ENCODE results near the gene FAM50A.
"Not testable (repeated sequence)": the region's sequence is repeated elsewhere in the genome, so short reads cannot be mapped to it uniquely, and the experiment has no call there.

FAM50A gene

GRCh38 chrX:154486052-154486395, 42.1 kb downstream of the FAM50A start:
- peak; percentile 32 for DNase-seq

DNA sequence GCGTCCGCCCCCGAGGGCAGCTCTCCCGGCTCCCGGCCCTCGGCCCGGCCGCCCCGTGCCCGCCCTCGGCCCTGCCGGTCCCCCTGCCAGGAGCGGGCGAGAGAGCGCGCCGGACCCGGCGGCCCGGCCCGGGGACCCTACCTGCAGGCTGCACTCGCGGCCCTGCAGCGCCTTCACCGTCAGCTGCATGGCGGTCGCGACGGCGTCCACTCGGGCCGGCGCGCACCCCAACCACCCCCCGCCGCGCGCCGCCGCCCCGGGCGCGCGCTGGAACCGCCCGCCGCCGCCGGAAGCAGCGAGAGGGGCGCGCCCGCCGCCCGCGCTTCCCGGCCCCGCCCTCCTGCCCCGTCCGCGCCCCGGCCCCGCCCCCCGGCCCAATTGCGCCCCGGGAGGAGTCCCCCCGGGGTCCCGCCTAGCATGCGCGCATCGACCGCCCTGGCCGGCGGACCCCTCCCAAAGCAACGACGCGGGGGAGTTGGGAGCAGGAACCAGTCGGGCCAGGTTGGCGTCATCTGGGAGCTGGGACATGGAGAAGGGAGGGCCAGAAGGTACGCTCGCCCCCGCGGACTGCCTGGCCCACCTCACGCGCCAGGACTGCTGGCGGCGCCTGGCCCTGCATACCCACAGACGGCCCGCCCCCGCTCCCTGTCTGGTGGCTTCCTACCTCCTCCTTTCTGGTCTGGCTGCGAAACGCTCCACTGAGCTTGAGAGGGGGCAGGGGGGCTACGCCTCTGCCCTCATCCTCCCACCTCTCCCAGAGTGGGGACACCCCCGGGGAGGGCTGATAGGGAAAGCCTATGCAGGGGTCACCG, 42.7 kb downstream of the FAM50A start, which contains the start of gene UBL4A:
TSS of gene UBL4A (minus strand) at position 220 of the 812 bp plus-strand sequence. CDS start at position 189, 31 bp downstream.
- DNase-seq: peak; percentile 45

DNA sequence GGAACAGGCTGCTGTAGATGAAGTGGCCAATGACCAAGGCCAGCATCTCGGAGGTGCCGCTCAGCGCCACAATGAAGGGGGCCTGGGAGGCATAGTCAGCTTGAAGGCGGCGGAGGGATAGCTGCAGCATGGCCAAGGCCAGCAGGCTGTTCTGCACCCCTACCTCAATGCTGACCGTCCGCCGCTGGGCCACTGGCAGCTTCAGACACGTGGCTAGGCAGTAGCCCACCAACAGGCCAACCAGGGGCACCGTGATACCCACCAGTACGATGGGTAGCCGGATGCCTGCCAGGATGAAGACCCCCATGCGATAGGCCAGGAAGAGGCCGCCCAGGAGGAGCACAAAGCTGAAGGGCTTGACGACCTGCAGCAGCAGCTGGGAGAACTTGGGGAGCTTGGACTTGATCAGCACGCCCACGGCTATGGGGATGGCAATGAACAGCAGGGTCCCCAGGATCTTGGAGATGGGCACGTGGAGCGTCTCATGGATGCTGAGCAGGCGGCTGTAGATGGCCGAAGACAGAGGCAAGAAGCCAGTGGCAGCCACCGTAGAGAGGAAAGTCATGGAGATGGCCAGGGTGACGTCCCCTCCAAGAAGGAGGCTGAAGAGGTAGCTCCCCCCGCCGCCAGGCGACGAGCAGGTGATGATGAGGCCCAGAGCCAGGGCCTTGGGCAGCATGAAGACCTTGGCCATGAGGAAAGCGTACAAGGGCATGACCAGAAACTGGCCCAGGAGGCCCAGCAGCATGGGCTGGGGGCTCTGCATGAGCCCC, 43.8 kb downstream of the FAM50A start:
- no peak for DNase-seq

- DNase-seq: no peak
Observed at GRCh38 chrX:154488336-154489075, 44.6 kb downstream of the FAM50A start.

DNA sequence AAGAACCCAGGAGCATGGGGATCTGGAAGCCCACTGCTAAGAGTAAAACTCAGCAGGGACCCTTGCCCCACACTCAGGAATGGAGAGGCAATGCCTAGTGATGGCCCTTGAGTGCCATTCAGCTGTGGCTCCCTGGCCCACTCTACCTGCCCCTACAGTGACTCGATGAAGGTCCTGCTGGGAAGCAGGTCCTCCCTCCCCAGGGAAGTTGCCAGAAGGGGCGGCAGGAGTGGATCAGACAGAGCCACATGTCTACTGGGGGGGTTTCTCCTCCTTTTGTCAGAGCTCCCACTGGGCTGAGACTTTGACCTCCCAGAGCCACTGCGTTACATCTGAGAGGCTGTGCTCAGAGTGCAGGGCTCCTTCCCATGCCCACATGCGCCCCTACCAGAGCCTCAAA, 45.2 kb downstream of the FAM50A start:
- no peak for DNase-seq

GRCh38 chrX:154490021-154490413, 46.1 kb downstream of the FAM50A start:
- no peak for DNase-seq

DNA sequence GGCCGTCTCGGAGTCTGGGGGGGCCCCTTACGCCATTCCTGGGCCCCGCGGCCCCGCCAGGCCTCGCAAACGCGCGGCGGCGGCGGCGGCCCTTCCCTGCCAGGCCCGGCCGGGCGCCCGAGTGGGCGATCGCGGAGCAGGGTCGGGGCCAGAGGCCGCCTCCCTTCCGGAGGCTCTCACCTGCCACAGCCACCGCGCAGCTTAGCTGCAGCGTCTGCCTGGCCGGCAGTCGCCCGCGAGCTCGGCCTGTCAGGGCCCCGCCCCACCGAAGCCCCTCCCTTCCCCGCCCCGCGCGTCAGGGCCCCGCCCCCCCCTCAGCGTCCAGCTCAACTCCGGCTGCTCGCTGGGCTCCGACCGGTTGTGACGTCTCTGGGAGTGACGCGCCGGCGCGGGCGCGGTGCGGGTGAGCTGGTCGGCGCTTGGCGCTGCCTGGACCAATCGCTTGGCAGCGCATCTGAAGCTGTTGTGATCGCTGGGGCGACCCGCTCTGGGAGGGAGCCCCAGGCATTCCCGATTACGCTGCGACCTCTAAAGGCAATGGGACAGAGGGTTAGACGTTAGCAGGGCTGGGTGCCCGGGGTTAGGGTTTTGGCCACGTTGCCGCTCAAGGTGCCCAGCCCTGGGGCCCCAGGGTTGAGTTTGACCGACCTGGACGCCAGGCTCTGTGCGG, 46.6 kb downstream of the FAM50A start, which contains the start of gene SLC10A3:
TSS of gene SLC10A3 (minus strand) at position 216 of the 670 bp plus-strand sequence. CDS start 1,689 bp downstream, outside the sequence.
- DNase-seq: peak; percentile 93

- no peak for DNase-seq
Observed at GRCh38 chrX:154494715-154495114, 50.8 kb downstream of the FAM50A start.

DNA sequence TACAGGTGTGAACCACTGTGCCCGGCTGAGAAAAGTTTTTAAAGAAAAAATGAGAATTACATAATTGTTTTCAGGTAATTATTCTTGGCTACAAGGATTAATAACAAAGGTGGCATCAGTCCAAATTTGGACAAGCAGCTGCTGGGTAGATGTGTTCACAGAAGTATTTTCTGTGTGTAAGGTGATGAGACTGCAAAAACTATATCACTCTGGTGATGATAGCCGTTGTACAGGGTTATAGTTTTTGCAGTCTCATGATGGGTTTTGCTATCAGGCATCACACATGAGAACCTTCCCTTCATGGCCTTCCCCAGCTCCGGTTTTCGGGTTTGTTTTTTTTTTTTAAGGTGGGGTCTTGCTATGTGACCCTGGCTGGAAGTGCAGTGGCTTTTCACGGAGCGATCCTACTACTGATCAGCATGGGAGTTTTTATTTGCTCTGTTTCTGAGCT, 51.6 kb downstream of the FAM50A start:
- DNase-seq: no peak

GRCh38 chrX:154496591-154497137, 52.7 kb downstream of the FAM50A start:
- DNase-seq: not testable (repeated sequence)
